Caco-2 (cell line): Measurements from ENCODE around the gene LAP3. TPM values are rescaled to one million over a fixed set of nuclear protein-coding genes. Genes with fewer than 3 reads are reported as not detected.

Experiments
- BruUV-seq: library from RNA; stranded (reverse); fragments of 400-500 nt; replicated peaks from 2 replicates; lab custom pipeline; 2021; lab: Mats Ljungman, UMichigan
- CTCF ChIA-PET: fragments of 300-600 bp; sonication (Branson Sonifier 250); formaldehyde crosslinking; loops from one replicate; lab custom pipeline; 2022; ENCODE audit warnings: antibody characterized with exemption; lab: Charles Lee
- POLR2A ChIA-PET: fragments of 300-600 bp; sonication (Branson Sonifier 250); formaldehyde crosslinking; loops from one replicate; lab custom pipeline; 2022; ENCODE audit warnings: antibody characterized with exemption; lab: Charles Lee
- DNase-seq, 2 experiments: peaks; one replicate each; pipeline versions ENCODE4 v3.0.0 to v3.0.0-alpha.2; 2020 to 2022
- H3K27me3 ChIP-seq: replicated peaks from 2 replicates; pipeline ENCODE4 v1.6.0; 2011; ENCODE audit warnings: low read length; ENCODE audit not compliant: control insufficient read depth, insufficient read depth
- H3K36me3 ChIP-seq: 2 replicates; pipeline ENCODE4 v1.5.1; 2011; ENCODE audit warnings: low read length; ENCODE audit not compliant: control insufficient read depth, insufficient read depth
- H3K4me1 ChIP-seq: fragments of 250-450 bp; sonication (Bioruptor Pico); 2 replicates; pipeline ENCODE4 v1.5.1; 2020; ENCODE audit warnings: mild to moderate bottlenecking
- H3K4me3 ChIP-seq: 2 replicates; pipeline ENCODE4 v1.5.1; 2011; ENCODE audit warnings: low read depth, mild to moderate bottlenecking, control low read depth, low read length
- H3K9me3 ChIP-seq: fragments of 250-450 bp; sonication (Bioruptor Pico); 2 replicates; pipeline ENCODE4 v1.5.1; 2020; ENCODE audit warnings: mild to moderate bottlenecking, moderate library complexity
- H3K27ac Mint-ChIP-seq: one replicate; pipeline ENCODE4 v1.8.0; 2022; ENCODE audit warnings: mixed read lengths; ENCODE audit not compliant: unreplicated experiment
- H3K27me3 Mint-ChIP-seq: one replicate; pipeline ENCODE4 v1.8.0; 2022; ENCODE audit warnings: mixed read lengths; ENCODE audit not compliant: insufficient read depth, unreplicated experiment
- H3K36me3 Mint-ChIP-seq: one replicate; pipeline ENCODE4 v1.8.0; 2022; ENCODE audit warnings: mild to moderate bottlenecking, mixed read lengths; ENCODE audit not compliant: insufficient read depth, unreplicated experiment
- H3K4me1 Mint-ChIP-seq: one replicate; pipeline ENCODE4 v1.8.0; 2022; ENCODE audit warnings: low read depth, mixed read lengths; ENCODE audit not compliant: unreplicated experiment
- H3K4me3 Mint-ChIP-seq: one replicate; pipeline ENCODE4 v1.8.0; 2022; ENCODE audit warnings: mild to moderate bottlenecking, moderate library complexity, mixed read lengths; ENCODE audit not compliant: unreplicated experiment
- H3K9me3 Mint-ChIP-seq: one replicate; pipeline ENCODE4 v1.8.0; 2022; ENCODE audit warnings: mixed read lengths; ENCODE audit not compliant: unreplicated experiment
- intact Hi-C: fragments of 100-400 bp; cut with micrococcal nuclease; formaldehyde crosslinking; loops from one replicate; pipeline ENCODE4 v1.10.0; 2022; ENCODE audit not compliant: unreplicated experiment
- total RNA-seq: library from RNA; stranded (reverse); gene quantifications from 2 replicates; pipeline ENCODE4 v1.2.3, GENCODE V29; 2022
- TF ChIP-seq, protein P1 (sequence below), 2 experiments: fragments of 200-600 bp in 1 of 2; IDR thresholded peaks; 1 replicate in 1 of 2; 2 replicates in 1 of 2; pipeline versions ENCODE4 v1.5.1 to v1.8.0; 2011 to 2022; ENCODE audit warnings: antibody characterized with exemption in 1 of 2, control low read depth in 1 of 2, inconsistent platforms in 1 of 2, low read depth in 1 of 2, low read length in 1 of 2, mild to moderate bottlenecking in 1 of 2, moderate library complexity in 1 of 2; ENCODE audit not compliant: insufficient read depth in 1 of 2, severe bottlenecking in 1 of 2, unreplicated experiment in 1 of 2

LAP3 gene
- total RNA-seq, 1 experiment from 2014 or later, result 62.7 TPM

- no peak overlapping the region for H3K27ac Mint-ChIP-seq
- TF ChIP-seq, protein P1, sequence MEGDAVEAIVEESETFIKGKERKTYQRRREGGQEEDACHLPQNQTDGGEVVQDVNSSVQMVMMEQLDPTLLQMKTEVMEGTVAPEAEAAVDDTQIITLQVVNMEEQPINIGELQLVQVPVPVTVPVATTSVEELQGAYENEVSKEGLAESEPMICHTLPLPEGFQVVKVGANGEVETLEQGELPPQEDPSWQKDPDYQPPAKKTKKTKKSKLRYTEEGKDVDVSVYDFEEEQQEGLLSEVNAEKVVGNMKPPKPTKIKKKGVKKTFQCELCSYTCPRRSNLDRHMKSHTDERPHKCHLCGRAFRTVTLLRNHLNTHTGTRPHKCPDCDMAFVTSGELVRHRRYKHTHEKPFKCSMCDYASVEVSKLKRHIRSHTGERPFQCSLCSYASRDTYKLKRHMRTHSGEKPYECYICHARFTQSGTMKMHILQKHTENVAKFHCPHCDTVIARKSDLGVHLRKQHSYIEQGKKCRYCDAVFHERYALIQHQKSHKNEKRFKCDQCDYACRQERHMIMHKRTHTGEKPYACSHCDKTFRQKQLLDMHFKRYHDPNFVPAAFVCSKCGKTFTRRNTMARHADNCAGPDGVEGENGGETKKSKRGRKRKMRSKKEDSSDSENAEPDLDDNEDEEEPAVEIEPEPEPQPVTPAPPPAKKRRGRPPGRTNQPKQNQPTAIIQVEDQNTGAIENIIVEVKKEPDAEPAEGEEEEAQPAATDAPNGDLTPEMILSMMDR (IDR thresholded peaks at IDR 0.05; ENCODE audit: insufficient read depth in 1 of 2, low read depth in 1 of 2, low read length in 1 of 2, severe bottlenecking in 1 of 2, unreplicated experiment in 1 of 2), result no peak
- no peak overlapping the region for H3K4me3 Mint-ChIP-seq
- Histone ChIP-seq H3K9me3 (no peaks in the 10 kb centered on the region), H3K27me3 (no peaks in the 10 kb centered on the region), H3K4me3 (no peak overlapping the region), H3K4me1 (no peaks in the 10 kb centered on the region), H3K36me3 (no peaks in the 10 kb centered on the region)
- H3K9me3 Mint-ChIP-seq, result no peaks in the 10 kb centered on the region
- DNase-seq, result no peak
- no TSS peak for BruUV-seq
- no peaks in the 10 kb centered on the region for H3K4me1 Mint-ChIP-seq
- H3K36me3 Mint-ChIP-seq, result peaks cover 9% of the 10 kb centered on the region
- H3K27me3 Mint-ChIP-seq, result no peaks in the 10 kb centered on the region
- CTCF ChIA-PET, result interaction anchor here (0.6 kb wide), 1 partner anchor 99 kb away, joined by 3 read pairs; no protein-coding TSS in a partner anchor
- POLR2A ChIA-PET, result no interaction called here
- intact Hi-C loops, result no loop called here
Observed at GRCh38 chr4:17647927-17648326, 70.9 kb downstream of the LAP3 start.

- DNase-seq, result no peak
- no peaks in the 10 kb centered on the region for H3K4me1 ChIP-seq
- Mint-ChIP-seq H3K4me3 (no peak overlapping the region), H3K4me1 (no peaks in the 10 kb centered on the region), H3K9me3 (no peaks in the 10 kb centered on the region), H3K27me3 (no peaks in the 10 kb centered on the region), H3K27ac (no peak overlapping the region), H3K36me3 (peaks cover 4% of the 10 kb centered on the region)
- no TSS peak for BruUV-seq
- intact Hi-C loops, result no loop called here
- no peaks in the 10 kb centered on the region; the same call in 1 of the 2 replicates for H3K27me3 ChIP-seq
- TF ChIP-seq, protein P1 (IDR thresholded peaks at IDR 0.05; ENCODE audit: insufficient read depth in 1 of 2, low read depth in 1 of 2, low read length in 1 of 2, severe bottlenecking in 1 of 2, unreplicated experiment in 1 of 2), result no peak
- POLR2A ChIA-PET, result interaction anchor here (0.5 kb wide), 1 partner anchor 44 kb away, joined by 3 read pairs; no protein-coding TSS in a partner anchor
- H3K4me3 ChIP-seq, result no peak overlapping the region
- CTCF ChIA-PET, result no interaction called here
- no peaks in the 10 kb centered on the region for H3K9me3 ChIP-seq
- no peaks in the 10 kb centered on the region for H3K36me3 ChIP-seq
Observed at GRCh38 chr4:17650406-17650805, 73.4 kb downstream of the LAP3 start.

DNA sequence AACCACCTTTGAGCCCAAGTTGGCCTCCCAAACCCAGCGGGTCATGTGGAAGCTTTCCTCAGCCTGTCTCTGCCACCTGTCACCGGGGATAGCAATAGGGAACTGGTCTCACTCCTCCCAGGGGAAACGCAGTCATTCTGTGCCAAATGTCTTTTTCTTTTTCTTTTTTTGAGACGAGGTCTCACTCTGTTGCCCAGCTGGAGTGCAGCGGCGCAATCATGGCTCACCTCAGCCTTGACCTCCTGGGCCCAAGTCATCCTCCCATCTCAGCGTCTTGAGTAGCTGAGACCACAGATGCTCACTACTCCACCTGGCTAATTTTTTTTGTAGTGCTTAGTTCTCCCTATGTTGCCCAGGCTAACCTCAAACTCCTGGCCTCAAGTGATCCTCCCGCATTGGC lies 77.7 kb downstream of the LAP3 start:
- Mint-ChIP-seq H3K27ac (no peak overlapping the region), H3K9me3 (no peaks in the 10 kb centered on the region), H3K27me3 (no peaks in the 10 kb centered on the region), H3K4me3 (no peak overlapping the region), H3K4me1 (no peaks in the 10 kb centered on the region), H3K36me3 (peaks cover 4% of the 10 kb centered on the region)
- CTCF ChIA-PET, result no interaction called here
- DNase-seq, result no peak
- Histone ChIP-seq H3K36me3 (no peaks in the 10 kb centered on the region), H3K4me1 (no peaks in the 10 kb centered on the region), H3K9me3 (no peaks in the 10 kb centered on the region), H3K4me3 (no peak overlapping the region), H3K27me3 (no peaks in the 10 kb centered on the region; the same call in 1 of the 2 replicates)
- BruUV-seq, result no TSS peak
- POLR2A ChIA-PET, result no interaction called here
- TF ChIP-seq, protein P1 (IDR thresholded peaks at IDR 0.05; ENCODE audit: insufficient read depth in 1 of 2, low read depth in 1 of 2, low read length in 1 of 2, severe bottlenecking in 1 of 2, unreplicated experiment in 1 of 2), result no peak
- intact Hi-C loops, result no loop called here
